ENCODE results near the gene PRMT7.

DNA sequence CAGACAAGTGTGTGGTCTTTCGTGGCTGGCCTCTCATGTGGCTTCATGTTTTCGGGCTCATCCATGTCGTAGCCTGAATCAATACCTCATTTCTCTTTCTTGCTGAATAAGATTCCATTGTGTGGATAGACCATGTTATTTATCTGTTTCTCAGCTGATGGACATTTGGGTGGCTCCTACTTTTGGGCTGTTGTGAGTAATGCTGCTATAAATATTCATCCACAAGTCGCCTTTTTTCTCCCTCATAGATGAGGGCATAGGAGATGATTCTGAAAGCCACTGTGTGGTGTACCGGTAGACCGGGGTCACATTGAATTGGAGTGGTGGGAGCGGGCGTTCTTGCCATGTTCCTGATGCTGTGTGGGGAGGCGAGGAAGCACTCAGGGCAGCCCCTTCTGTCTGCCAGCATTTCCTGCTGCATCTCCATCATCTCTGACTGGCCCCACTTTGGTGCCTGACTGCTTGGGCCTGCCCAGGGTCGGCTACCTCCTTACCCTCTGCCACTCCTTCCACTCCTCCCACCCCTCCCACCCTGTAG, 40.1 kb downstream of the PRMT7 start:
- no peak for TF ChIP-seq POLR2AphosphoS5 (IDR thresholded peaks at IDR 0.05)
- TF ChIP-seq, protein P1, sequence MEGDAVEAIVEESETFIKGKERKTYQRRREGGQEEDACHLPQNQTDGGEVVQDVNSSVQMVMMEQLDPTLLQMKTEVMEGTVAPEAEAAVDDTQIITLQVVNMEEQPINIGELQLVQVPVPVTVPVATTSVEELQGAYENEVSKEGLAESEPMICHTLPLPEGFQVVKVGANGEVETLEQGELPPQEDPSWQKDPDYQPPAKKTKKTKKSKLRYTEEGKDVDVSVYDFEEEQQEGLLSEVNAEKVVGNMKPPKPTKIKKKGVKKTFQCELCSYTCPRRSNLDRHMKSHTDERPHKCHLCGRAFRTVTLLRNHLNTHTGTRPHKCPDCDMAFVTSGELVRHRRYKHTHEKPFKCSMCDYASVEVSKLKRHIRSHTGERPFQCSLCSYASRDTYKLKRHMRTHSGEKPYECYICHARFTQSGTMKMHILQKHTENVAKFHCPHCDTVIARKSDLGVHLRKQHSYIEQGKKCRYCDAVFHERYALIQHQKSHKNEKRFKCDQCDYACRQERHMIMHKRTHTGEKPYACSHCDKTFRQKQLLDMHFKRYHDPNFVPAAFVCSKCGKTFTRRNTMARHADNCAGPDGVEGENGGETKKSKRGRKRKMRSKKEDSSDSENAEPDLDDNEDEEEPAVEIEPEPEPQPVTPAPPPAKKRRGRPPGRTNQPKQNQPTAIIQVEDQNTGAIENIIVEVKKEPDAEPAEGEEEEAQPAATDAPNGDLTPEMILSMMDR (IDR thresholded peaks at IDR 0.05): no peak
- TF ChIP-seq POLR2A (IDR thresholded peaks at IDR 0.05): no peak
- no peak for TF ChIP-seq EP300 (IDR thresholded peaks at IDR 0.05)

Measured in upper lobe of left lung (tissue), 4 donors.